Measurements from ENCODE around the gene SCYL3.

DNA sequence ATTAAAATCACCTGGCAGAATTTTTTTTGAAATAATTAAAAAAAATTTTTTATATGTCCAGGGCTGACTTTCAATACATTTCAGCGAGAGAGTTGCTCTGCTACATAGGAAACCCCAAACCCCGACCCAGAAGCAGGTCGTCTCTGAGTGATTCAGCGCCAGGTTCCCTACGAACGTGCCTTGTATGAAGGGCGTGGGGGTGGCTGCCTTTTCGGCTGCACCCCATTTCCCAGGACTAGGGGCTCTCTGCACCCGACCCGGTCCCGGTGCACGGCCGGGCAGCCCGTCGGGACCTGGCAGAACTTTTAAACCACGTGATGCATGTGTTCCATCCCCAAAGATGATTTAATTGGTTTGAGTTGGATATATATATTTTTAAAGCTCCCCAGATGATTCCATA lies 15.8 kb upstream of the SCYL3 start:
- no peak for TF ChIP-seq POLR2A (IDR thresholded peaks at IDR 0.05; ENCODE audit: low read depth, low read length)
- TF ChIP-seq POLR2AphosphoS5 (IDR thresholded peaks at IDR 0.05; ENCODE audit: low read depth, low read length), result no peak
- no peak for TF ChIP-seq TAF1 (IDR thresholded peaks at IDR 0.05; ENCODE audit: borderline replicate concordance, low read depth, low read length)
